Measurements from ENCODE around the gene CAD.
"Not testable (repeated sequence)": the region's sequence is repeated elsewhere in the genome, so short reads cannot be mapped to it uniquely, and the experiment has no call there.

Gene CAD

GRCh38 chr2:27261241-27261925 lies 44.2 kb downstream of the CAD start:
- DNase-seq, result no peak

DNA sequence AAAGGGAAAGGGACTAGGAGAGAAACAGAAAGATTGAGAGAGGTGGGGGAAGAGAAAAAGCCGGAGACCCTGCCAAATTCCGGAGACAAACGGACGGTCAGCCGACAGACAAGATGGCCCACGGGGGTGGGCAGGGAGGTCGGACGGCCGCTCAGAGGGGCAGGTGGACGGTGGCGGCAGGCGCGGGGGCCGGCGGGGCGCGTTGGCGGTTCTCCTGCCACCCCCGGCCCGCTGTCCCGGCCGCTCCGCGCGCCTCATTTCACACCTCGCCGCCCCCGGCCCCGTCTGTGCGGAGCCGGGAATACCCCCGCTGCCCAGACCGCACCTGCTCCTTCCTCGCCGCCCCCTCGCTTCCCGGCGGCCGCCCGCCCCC lies 44.7 kb downstream of the CAD start:
- DNase-seq, result no peak

DNA sequence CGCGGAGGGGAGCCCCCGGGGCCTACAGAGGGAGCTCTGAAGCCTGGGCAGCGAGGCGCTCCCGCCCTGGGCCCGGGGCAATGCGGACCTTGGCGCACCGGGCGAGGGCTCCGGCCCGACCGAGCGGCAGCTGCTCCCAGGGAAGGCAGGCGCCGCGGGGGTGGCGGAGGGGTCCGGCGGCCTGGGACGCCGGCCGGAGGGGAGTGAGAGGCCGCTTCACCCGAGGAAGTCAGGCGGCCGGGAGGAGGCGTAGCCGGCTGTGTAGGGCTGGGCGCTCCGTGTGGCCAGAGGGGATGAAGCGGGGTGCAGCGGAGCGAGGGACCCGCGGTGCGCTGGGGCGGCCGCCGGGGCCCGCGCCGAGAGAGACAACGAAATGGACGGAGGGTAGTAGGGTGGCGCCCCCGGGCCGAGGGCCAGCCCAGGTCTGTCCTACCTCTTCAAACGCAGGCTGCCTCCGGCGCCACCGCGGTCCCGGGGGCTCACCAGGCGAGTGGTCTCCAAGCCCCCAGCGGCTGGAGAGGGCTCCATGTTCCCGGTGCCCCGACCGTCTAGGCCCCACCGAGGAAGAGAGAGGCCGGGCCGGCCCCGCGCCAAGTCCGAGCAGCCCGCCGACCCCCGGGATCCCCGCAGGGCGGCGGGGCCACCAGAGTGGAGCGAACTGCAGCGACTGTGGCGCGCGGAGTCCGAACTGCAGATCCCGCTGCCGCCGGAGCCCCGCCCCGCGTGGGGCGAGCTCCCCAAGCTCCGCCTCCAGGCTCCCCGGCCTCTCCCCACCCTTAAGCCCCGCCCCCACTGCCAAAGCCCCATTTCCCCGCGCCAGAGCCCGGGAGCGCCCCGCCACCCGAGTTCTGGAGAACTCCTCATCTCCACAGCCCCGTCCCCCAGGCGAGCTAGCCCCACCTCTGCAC lies 45.5 kb downstream of the CAD start, which contains the start of gene SLC30A3:
Gene SLC30A3 (minus strand): TSS at position 669 of the 908 bp plus-strand sequence. CDS start 141 bp downstream, at position 528.
- DNase-seq, result no peak

DNA sequence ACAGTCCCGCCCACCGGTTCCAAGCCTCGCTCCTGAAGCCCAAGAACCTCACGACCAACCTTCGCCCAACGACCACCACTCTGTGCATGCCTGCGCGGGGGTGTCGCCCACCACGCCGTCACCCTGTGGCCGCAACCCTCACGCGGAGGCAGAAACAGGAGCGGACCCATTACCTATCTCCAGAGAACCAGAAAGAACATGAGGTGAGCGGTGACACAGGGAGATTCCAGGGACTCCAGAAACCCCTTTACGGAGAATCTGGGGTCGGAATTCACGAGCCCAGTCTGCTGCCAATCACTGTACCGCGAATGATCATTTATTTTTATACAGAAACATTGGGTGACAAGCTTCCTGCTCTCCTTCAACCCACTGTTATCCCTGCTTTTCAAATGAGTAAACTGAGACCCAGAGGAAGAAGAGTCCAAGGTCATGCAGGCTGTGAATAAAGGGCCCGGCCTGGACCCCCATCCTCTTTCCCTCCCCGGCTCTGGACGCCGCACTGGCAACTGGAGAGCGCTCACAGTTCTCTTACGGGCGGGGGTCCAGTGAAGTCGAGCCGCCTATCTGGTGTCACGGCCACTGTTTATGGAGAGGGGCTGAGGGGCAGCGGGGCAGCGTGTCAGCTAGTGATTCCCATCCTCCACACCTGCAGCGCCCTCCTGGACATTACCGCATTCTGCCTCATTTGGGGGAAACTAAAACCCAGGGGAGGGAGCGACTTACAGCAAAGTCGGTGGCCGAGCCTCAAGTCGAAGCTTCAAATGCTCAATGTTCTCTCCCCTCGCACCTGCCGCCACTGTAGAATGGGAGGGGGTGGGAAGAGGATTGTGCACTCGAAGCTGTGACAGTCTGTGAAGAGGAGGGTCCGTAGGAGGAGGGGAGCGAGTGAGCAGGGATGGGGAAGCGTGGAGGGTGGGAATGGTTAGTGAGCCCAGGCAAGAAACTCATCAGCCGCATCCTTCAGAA lies 46.4 kb downstream of the CAD start:
- DNase-seq, result no peak

GRCh38 chr2:27264253-27264752 lies 47.1 kb downstream of the CAD start:
- DNase-seq, result no peak

DNA sequence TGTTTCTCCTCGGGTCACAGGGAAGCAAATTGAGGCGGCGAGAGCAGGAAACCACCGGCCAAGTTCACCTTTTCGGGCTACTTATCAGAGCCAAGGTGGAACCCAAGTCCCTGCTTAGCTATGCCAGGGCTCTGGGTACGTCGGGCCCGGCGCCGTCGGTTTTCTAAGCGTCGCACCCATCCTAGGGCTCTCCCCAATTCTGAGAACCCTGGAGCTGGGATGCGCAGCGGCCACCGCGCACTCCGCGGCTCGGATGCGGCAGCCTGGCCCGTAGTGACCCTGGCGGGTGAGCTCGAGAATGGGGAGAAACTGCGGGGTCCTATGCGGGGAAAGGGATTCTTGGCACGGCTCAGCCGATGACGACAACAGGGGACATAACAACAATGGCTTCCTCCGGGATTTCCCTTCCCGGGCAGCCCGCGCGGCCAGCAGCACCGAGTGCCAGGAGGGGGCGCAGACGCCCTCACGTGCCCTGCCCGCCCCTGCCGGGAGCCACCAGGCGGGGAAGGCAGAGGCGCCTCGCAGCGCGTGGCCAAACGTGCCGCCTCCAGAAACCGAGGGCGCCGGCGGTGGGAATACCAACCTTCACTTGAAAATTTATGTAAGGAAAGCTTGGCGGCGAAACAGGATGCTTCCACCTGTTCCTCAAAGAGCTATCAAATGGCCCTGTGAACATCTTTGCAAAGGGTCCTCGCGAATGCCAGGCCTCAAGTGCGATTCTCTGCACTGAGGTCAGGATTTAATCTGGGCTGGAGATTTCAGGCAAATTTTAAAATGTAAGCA lies 47.8 kb downstream of the CAD start:
- DNase-seq, result peak; percentile 38

- no peak for DNase-seq
These were observed 48.3 kb downstream of the CAD start for GRCh38 chr2:27265536-27265870.

DNA sequence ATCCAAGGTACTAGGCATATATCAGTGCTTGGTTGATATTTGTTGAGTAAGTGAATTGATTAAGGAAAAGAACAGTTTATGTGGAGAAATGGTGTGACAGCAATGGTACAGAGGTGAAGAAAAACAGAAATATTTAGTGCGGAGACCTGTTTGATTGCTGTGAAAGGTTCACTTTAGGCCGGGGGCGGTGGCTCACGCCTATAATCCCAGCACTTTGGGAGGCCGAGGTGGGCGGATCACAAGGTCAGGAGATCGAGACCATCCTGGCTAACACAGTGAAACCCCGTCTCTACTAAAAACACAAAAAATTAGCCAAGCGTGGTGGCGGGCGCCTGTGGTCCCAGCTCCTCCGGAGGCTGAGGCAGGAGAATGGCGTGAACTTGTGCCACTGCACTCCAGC lies 51.1 kb downstream of the CAD start:
- not testable (repeated sequence) for DNase-seq

DNA sequence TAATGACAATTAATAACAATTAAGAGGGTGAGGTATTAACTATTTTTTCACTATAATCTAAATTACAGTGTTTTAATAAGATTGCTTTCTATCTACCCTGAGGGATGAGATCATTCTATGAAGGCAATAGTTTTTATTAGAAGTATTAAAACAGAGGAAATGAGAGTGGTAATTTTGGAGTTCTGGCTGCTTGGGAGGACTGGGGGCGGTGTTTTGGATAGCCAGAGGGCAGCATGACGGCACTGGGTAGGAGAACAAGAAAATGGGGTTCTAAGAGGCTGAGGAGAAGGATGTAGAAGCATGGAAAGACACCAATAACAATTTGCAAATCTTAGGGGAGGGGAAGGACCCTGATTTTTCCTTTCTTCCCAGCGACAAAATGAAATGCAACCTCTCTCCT lies 53.0 kb downstream of the CAD start:
- no peak for DNase-seq

- no peak for DNase-seq
These were observed 53.5 kb downstream of the CAD start for GRCh38 chr2:27270670-27271069.

DNA sequence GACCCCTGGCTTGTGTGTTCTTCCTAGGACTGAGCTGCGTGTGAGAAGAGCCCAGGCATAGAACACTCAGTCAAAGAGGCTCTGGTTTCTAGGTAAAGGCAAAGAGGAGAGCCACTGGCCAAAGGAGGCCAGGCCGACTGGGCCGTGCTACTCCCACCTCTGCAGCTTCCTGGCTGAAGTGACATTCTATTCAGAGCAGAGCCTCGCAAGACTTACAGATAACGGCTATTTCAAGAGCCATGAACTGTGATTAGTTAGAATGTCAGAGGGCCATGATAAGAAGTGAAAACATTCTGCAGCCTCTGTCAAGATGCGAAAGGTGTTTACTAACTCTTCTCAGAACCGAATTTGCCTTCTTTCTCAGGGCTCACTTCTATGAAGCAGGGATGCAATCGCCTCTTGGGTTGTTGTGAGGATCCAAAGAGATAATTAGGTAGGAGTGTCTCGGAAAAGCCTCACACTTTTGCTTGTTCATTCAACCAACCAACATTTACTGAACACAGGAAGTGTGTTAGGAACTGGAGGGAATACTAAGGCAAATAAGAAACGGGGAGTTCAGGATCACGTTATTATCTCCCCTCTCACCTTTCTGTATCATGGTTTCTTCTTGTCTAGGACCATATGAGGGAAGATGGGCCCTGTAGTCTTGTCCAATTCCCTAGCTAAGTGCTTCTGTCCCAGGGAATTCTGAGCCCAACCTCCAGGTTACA lies 54.6 kb downstream of the CAD start:
- DNase-seq, result no peak

DNA sequence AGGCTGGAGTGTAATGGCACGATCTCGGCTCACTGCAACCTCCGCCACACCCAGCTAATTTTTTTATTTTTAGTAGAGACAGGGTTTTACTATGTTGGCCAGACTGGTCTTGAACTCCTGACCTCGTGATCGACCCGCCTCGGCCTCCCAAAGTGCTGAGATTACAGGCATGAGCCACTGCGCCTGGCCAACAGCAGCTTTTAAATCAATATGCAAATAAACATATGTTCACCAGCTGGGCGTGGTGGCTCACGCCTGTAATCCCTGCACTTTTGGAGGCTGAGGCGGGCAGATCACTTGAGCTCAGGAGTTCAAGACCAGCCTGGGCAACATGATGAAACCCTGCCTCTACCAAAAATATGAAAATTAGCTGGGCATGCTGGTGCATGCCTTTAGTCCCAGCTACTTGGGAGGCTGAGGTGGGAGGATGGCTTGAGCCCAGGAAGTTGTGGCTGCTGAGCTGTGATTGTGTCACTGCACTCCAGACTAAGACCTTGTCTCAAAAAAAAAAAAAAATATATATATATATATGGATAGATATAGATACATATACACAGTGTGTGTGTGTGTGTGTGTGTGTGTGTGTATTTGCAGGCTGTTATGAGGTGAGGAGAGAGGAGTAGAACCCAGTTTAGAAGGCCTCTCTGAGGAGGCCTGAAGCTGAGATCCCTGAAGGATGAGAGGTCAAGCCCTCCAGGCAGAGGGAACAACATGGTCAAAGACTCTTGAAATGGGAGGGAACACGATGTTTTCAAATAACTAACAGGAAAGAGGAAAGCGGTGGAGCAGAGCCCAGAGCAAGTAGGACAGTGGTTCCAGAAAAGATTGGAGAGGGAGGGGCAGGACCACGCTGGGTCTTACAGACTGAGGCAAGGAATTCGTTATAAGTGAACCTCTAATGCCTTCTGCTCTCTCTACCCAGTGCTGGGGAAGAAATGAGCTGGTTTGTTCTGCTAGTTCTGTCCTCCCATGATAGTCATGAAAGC lies 55.7 kb downstream of the CAD start:
- DNase-seq, result not testable (repeated sequence)

- DNase-seq, result no peak
These were observed 58.3 kb downstream of the CAD start, which contains the start of gene DNAJC5G for GRCh38 chr2:27275211-27276150. DNAJC5G (plus strand) TSS chr2:27275433; CDS start chr2:27276729, 1,296 bp downstream.

GRCh38 chr2:27278010-27278409 lies 60.8 kb downstream of the CAD start:
- DNase-seq, result no peak

DNA sequence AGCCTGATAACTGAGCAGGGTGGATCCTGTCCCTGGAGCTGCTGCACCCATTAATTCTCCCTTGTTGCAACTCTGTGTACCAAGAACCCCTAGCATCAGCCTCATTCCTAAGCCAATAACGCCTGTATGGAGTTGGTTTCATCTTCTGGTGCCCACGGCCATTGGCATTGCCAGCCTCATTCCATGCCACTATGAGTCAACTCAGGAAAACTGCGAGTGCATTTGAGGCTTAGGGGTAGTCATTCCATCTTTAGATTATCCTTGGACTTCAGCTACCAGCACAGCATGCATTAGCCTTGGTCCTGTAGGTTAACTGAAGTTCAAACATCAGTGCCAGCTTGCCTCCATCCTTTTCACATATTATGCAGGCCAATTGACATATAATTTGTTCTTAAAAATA lies 63.7 kb downstream of the CAD start:
- DNase-seq, result no peak

GRCh38 chr2:27281442-27281841 lies 64.3 kb downstream of the CAD start:
- no peak for DNase-seq

DNA sequence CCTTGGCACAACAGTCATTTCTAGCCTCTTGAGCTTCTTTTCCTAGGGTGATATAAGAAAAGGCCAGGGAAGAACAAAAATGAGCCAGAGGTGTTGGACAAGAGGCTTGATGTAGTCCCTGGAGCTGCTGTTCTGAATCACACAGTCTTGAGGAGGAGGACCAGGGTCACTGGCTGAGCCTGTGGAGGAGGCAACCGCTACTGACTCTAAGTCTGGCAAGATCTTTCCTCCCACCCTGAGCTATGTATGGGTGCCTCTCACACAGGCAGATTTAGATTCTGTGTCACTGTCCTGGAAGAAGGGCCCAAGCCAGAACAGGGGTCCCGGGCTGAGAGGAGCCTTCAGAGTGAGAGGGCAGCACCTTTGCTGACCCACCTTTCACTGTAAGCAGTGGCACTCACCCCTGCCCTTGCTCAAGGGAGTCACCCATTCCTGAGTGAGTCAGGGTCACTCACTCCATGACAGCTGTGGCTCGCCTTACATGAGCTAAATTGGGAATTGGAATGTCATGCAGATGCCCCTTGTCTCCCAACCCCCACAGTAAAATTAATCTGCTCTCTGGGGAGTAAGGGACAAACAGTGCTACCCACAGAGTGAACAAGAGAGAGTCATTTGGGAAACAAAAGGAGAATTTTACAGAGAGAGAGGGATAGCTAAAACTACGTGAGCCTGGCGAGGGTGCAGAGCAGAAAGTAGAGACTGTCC lies 64.8 kb downstream of the CAD start, which contains the start of gene TRIM54:
Gene TRIM54 (plus strand): TSS at position 575 of the 705 bp plus-strand sequence. CDS start 303 bp downstream, outside the sequence.
- no peak for DNase-seq

DNA sequence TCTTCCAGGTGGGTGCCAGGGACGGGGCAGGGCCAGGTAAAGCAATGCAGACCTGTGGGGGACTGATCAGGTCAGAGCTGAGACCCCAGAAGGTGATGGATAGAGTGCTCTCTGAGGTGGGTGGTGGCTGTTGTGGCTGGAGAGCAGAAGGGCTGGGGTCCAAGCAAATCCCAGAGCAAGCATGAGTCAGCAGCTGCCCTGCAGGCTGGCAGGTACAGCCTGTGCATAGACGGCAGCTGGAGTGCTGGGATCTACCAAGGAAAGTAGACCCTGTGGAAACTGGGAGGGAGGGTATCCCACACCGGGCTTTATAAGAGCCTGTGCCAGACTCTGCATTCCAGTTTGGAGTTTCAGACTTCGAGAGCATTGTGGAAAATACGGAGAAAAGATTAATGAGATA lies 65.7 kb downstream of the CAD start:
- DNase-seq, result no peak

Data from fibroblast of skin of right quadriceps (primary cell).